Measurements from ENCODE around the gene SPOCK3.

GRCh38 chr4:166838975-166839614 lies 395.2 kb downstream of the SPOCK3 start:
- TF ChIP-seq MAX (IDR thresholded peaks at IDR 0.05) (no peak), CTCF (IDR thresholded peaks at IDR 0.05; ENCODE audit: low read depth, low read length, missing input control) (no peak), REST (IDR thresholded peaks at IDR 0.05) (no peak)

Data from liver (tissue), 2 donors.